NCI-H446 (cell line): ENCODE measurements around the gene CCDC148.
"Not testable (repeated sequence)": the region's sequence is repeated elsewhere in the genome, so short reads cannot be mapped to it uniquely, and the experiment has no call there.

Experiments
- DNase-seq, 2 experiments: peaks; one replicate each; lab custom pipeline; 2025; lab: John Stamatoyannopoulos, UW

Gene CCDC148

GRCh38 chr2:158357122-158357521 lies 99.4 kb downstream of the CCDC148 start:
- no peak for DNase-seq

- not testable (repeated sequence) for DNase-seq
Measured at GRCh38 chr2:158351466-158351816, 105.1 kb downstream of the CCDC148 start.

- DNase-seq: not testable (repeated sequence)
Measured at GRCh38 chr2:158350751-158351465, 105.6 kb downstream of the CCDC148 start.

- DNase-seq: no peak
Measured at GRCh38 chr2:158346032-158346431, 110.5 kb downstream of the CCDC148 start.

GRCh38 chr2:158339513-158339912 lies 117.0 kb downstream of the CCDC148 start:
- no peak for DNase-seq

GRCh38 chr2:158337018-158337417 lies 119.5 kb downstream of the CCDC148 start:
- DNase-seq: no peak

GRCh38 chr2:158331799-158332198 lies 124.8 kb downstream of the CCDC148 start:
- not testable (repeated sequence) for DNase-seq

GRCh38 chr2:158325782-158326340 lies 130.7 kb downstream of the CCDC148 start:
- DNase-seq: no peak

- DNase-seq: no peak
Measured at GRCh38 chr2:158325031-158325781, 131.3 kb downstream of the CCDC148 start.

GRCh38 chr2:158323381-158323780 lies 133.2 kb downstream of the CCDC148 start:
- no peak for DNase-seq

- no peak for DNase-seq
Measured at GRCh38 chr2:158321264-158321663, 135.3 kb downstream of the CCDC148 start.

GRCh38 chr2:158319269-158319668 lies 137.3 kb downstream of the CCDC148 start:
- no peak for DNase-seq

GRCh38 chr2:158317642-158318041 lies 138.9 kb downstream of the CCDC148 start:
- no peak for DNase-seq

GRCh38 chr2:158315803-158316414 lies 140.6 kb downstream of the CCDC148 start:
- no peak for DNase-seq

GRCh38 chr2:158315000-158315399 lies 141.6 kb downstream of the CCDC148 start:
- DNase-seq: no peak

GRCh38 chr2:158313734-158314133 lies 142.8 kb downstream of the CCDC148 start:
- no peak for DNase-seq

GRCh38 chr2:158312981-158313380 lies 143.6 kb downstream of the CCDC148 start:
- DNase-seq: no peak

GRCh38 chr2:158310407-158310806 lies 146.1 kb downstream of the CCDC148 start:
- DNase-seq: not testable (repeated sequence)

GRCh38 chr2:158305501-158305900 lies 151.1 kb downstream of the CCDC148 start:
- no peak for DNase-seq

- no peak for DNase-seq
Measured at GRCh38 chr2:158300394-158300793, 156.2 kb downstream of the CCDC148 start.

GRCh38 chr2:158297606-158298005 lies 158.9 kb downstream of the CCDC148 start:
- DNase-seq: no peak

GRCh38 chr2:158297120-158297519 lies 159.4 kb downstream of the CCDC148 start:
- no peak for DNase-seq

GRCh38 chr2:158293722-158294121 lies 162.8 kb downstream of the CCDC148 start:
- DNase-seq: no peak
